ENCODE results near the gene BCL2A1. TPM values are rescaled to one million over a fixed set of nuclear protein-coding genes. Genes with fewer than 3 reads are reported as not detected.
A peak's percentile ranks its signal among the peaks of the same experiment; 100 is the strongest.

The BCL2A1 gene
- total and polyA plus RNA-seq, 2 donors (not counting 1 experiment from before 2014, with no cell fraction given): 33.8 to 49.2 TPM

DNA sequence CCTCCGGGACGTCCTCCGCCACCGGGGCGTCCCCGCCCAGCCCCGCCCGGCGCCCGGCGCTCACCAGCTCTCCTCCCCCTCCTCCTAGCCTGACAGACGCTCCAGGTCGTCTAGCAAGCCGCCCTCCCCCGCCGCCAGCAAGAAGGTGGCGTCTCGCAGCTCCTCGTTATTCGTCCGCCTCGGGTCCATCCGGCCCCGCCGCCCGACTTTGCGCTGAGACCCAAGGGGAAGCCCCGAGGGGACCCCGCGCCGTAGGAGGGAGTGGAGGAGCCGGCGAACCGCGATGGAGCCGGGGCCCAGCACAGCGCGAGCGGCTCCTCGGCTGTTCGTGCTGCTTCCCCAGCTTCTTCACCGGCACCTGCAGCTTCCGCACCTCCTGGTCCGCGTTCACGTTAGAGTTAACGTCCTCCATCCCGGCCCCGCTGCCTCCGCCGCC, 47.9 kb downstream of the BCL2A1 start:
- Mint-ChIP-seq H3K9me3 (ENCODE audit: insufficient read depth) (peaks cover 7% of the 10 kb centered on the region), H3K27me3 (no peaks in the 10 kb centered on the region), H3K27ac (peak overlapping the region; percentile 97), H3K4me3 (peak overlapping the region; percentile 96), H3K4me1 (peaks cover 30% of the 10 kb centered on the region)
- POLR2A ChIA-PET: interaction anchor here (0.6 to 2.2 kb wide), 13 partner anchors 9 to 229 kb away, joined by 3 to 35 read pairs (median 8); partner anchors contain the start of genes BCL2A1, MTHFS and ZFAND6
- peak overlapping the region; percentile 95 to 97 for H3K27ac ChIP-seq (ENCODE audit: low read length in 2 of 2)
- WGBS (ENCODE audit: insufficient coverage): under 1% methylated on average over 49 of the region's 51 CpGs
- DNase-seq (no peak), ATAC-seq (ENCODE audit: low read depth) (peak; percentile 22)
- H3K4me2 ChIP-seq (replicated peaks; ENCODE audit: low read depth, low read length, poor library complexity, severe bottlenecking): peak overlapping the region; percentile 91
- peak overlapping the region; percentile 82 to 100 (median 97) for H3K4me3 ChIP-seq (ENCODE audit: control extremely low read depth in 1 of 5, extremely low read depth in 1 of 5, insufficient read depth in 1 of 5, low read depth in 2 of 5, low read length in 4 of 5)
- intact Hi-C loops (cut with micrococcal nuclease): loop anchor here (1.0 kb wide), 7 partner anchors 14 to 229 kb away; partner anchors contain the start of genes BCL2A1, FAH, MTHFS and ZFAND6
- CTCF ChIA-PET: interaction anchor here (0.9 to 1.9 kb wide), 10 partner anchors 8 to 137 kb away, joined by 3 to 9 read pairs (median 4); partner anchors contain the start of gene MTHFS
- peak overlapping the region; percentile 99 for H3K9ac ChIP-seq (ENCODE audit: low read length)
- peaks cover 14 to 15% of the 10 kb centered on the region in 2 donors for H3K4me1 ChIP-seq (ENCODE audit: control insufficient read depth in 2 of 2, insufficient read depth in 2 of 2, low read length in 2 of 2)
- H3K9me3 ChIP-seq (ENCODE audit: control extremely low read depth in 1 of 3, control insufficient read depth in 2 of 3, insufficient read depth in 1 of 3, low read length in 2 of 3): peaks cover 3 to 46% (median 26%) of the 10 kb centered on the region in 3 donors
- H3K27me3 ChIP-seq (replicated peaks in 1 of 4; ENCODE audit: control extremely low read depth in 1 of 4, control insufficient read depth in 3 of 4, insufficient read depth in 4 of 4, low read length in 3 of 4): no peaks in the 10 kb centered on the region
- TF ChIP-seq EZH2 (IDR thresholded peaks at IDR 0.05; ENCODE audit: borderline replicate concordance, insufficient read depth, low read depth, low read length, poor library complexity, severe bottlenecking): no peak
- TF ChIP-seq, protein P1, sequence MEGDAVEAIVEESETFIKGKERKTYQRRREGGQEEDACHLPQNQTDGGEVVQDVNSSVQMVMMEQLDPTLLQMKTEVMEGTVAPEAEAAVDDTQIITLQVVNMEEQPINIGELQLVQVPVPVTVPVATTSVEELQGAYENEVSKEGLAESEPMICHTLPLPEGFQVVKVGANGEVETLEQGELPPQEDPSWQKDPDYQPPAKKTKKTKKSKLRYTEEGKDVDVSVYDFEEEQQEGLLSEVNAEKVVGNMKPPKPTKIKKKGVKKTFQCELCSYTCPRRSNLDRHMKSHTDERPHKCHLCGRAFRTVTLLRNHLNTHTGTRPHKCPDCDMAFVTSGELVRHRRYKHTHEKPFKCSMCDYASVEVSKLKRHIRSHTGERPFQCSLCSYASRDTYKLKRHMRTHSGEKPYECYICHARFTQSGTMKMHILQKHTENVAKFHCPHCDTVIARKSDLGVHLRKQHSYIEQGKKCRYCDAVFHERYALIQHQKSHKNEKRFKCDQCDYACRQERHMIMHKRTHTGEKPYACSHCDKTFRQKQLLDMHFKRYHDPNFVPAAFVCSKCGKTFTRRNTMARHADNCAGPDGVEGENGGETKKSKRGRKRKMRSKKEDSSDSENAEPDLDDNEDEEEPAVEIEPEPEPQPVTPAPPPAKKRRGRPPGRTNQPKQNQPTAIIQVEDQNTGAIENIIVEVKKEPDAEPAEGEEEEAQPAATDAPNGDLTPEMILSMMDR (IDR thresholded peaks at IDR 0.05): no peak
- peaks cover 44% of the 10 kb centered on the region for H3K79me2 ChIP-seq (ENCODE audit: control insufficient read depth, insufficient read depth, low read length)
- peaks cover 9% of the 10 kb centered on the region for H4K20me1 ChIP-seq (ENCODE audit: control insufficient read depth, insufficient read depth, low read length, poor library complexity, severe bottlenecking)
- H3K36me3 ChIP-seq (replicated peaks in 1 of 2; ENCODE audit: control extremely low read depth in 1 of 2, control insufficient read depth in 1 of 2, extremely low read depth in 1 of 2, insufficient read depth in 2 of 2, low read length in 1 of 2): peaks cover 7 to 17% of the 10 kb centered on the region in 2 experiments
- H2AFZ ChIP-seq (ENCODE audit: insufficient read depth, low read depth, low read length, poor library complexity, severe bottlenecking): peak overlapping the region; percentile 97

DNA sequence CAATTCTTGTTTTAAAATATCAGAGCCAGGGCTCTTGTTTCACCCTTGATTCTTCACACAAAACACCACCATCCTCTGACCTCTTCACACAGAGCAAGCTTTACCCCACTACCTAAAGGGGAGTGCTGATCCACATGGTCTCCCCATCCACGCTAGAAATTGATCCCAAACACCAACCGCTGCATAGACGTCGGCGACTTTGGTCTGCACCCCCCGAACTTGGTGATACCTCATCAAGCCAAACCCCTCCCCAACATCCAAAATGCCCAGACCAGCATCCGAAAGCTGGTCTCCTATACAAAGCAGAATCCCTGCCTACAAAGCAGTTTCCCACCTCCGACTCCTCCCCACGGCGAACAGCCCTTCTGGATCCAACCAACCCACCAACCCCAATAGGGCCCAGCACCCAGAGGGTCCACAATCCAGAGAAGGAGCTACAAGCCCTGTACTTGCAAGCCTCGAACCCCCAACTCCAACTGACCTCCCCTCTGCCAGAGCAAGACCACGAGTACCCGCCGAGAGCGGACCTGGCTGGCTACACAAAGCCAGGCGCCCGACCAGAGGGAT, 48.4 kb downstream of the BCL2A1 start:
- H3K4me2 ChIP-seq (replicated peaks; ENCODE audit: low read depth, low read length, poor library complexity, severe bottlenecking): peak overlapping the region; percentile 91
- ChIA-PET POLR2A (interaction anchor here (0.6 to 2.2 kb wide), 10 partner anchors 8 to 229 kb away, joined by 3 to 35 read pairs (median 8); partner anchors contain the start of genes MTHFS and ZFAND6), CTCF (interaction anchor here (0.9 to 1.9 kb wide), 12 partner anchors 8 to 138 kb away, joined by 3 to 9 read pairs (median 4); partner anchors contain the start of gene MTHFS)
- H3K36me3 ChIP-seq (replicated peaks in 1 of 2; ENCODE audit: control extremely low read depth in 1 of 2, control insufficient read depth in 1 of 2, extremely low read depth in 1 of 2, insufficient read depth in 2 of 2, low read length in 1 of 2): peaks cover 7 to 17% of the 10 kb centered on the region in 2 experiments
- H3K4me3 ChIP-seq (ENCODE audit: control extremely low read depth in 1 of 5, extremely low read depth in 1 of 5, insufficient read depth in 1 of 5, low read depth in 2 of 5, low read length in 4 of 5): peak overlapping the region; percentile 82 to 100 (median 97)
- TF ChIP-seq, protein P1 (IDR thresholded peaks at IDR 0.05): no peak
- TF ChIP-seq EZH2 (IDR thresholded peaks at IDR 0.05; ENCODE audit: borderline replicate concordance, insufficient read depth, low read depth, low read length, poor library complexity, severe bottlenecking): no peak
- peak overlapping the region; percentile 99 for H3K9ac ChIP-seq (ENCODE audit: low read length)
- peak overlapping the region; percentile 95 to 97 for H3K27ac ChIP-seq (ENCODE audit: low read length in 2 of 2)
- H3K4me1 ChIP-seq (ENCODE audit: control insufficient read depth in 2 of 2, insufficient read depth in 2 of 2, low read length in 2 of 2): peaks cover 14 to 15% of the 10 kb centered on the region in 2 donors
- H3K79me2 ChIP-seq (ENCODE audit: control insufficient read depth, insufficient read depth, low read length): peaks cover 44% of the 10 kb centered on the region
- intact Hi-C loops (cut with micrococcal nuclease): loop anchor here (1.0 kb wide), 7 partner anchors 13 to 230 kb away; partner anchors contain the start of genes BCL2A1, FAH, MTHFS and ZFAND6
- peaks cover 30% of the 10 kb centered on the region for H3K4me1 Mint-ChIP-seq
- DNase-seq: peak; percentile 17
- H3K27me3 Mint-ChIP-seq: no peaks in the 10 kb centered on the region
- 31% methylated on average over 17 of the region's 17 CpGs for WGBS (ENCODE audit: insufficient coverage)
- ATAC-seq (ENCODE audit: low read depth): no peak
- peaks cover 9% of the 10 kb centered on the region for H3K9me3 Mint-ChIP-seq (ENCODE audit: insufficient read depth)
- H2AFZ ChIP-seq (ENCODE audit: insufficient read depth, low read depth, low read length, poor library complexity, severe bottlenecking): peak overlapping the region; percentile 97
- H3K27ac Mint-ChIP-seq: peak overlapping the region; percentile 97
- peak overlapping the region; percentile 96 for H3K4me3 Mint-ChIP-seq
- H3K9me3 ChIP-seq (ENCODE audit: control extremely low read depth in 1 of 3, control insufficient read depth in 2 of 3, insufficient read depth in 1 of 3, low read length in 2 of 3): peaks cover 3 to 51% (median 31%) of the 10 kb centered on the region in 3 donors
- H3K27me3 ChIP-seq (replicated peaks in 1 of 4; ENCODE audit: control extremely low read depth in 1 of 4, control insufficient read depth in 3 of 4, insufficient read depth in 4 of 4, low read length in 3 of 4): no peaks in the 10 kb centered on the region
- H4K20me1 ChIP-seq (ENCODE audit: control insufficient read depth, insufficient read depth, low read length, poor library complexity, severe bottlenecking): peaks cover 9% of the 10 kb centered on the region

All from B cell (primary cell).